ENCODE results near the gene EXOC2. TPM values are rescaled to one million over a fixed set of nuclear protein-coding genes. Genes with fewer than 3 reads are reported as not detected.

EXOC2 gene
- total and polyA plus RNA-seq, 2 of the 13 experiments (the other 11 are each of a cell fraction or from before 2014, with no cell fraction given): 12.6 to 22.9 TPM

- TF ChIP-seq ZFP82 (CRISPR knock-in tag; IDR thresholded peaks at IDR 0.05; ENCODE audit: borderline replicate concordance) (no peak), HOXA5 (CRISPR knock-in tag; IDR thresholded peaks at IDR 0.05) (no peak; the same call in 1 of the 2 replicates), IKZF1 (IDR thresholded peaks at IDR 0.05) (no peak), PAF1 (CRISPR knock-in tag; IDR thresholded peaks at IDR 0.05) (no peak), RFXANK (CRISPR knock-in tag; IDR thresholded peaks at IDR 0.05) (0 out of 2 replicates have a peak, but pooled peaks have one; percentile 64), ZNF138 (CRISPR knock-in tag; IDR thresholded peaks at IDR 0.05; ENCODE audit: low read depth) (peak; percentile 94), KMT2A (CRISPR knock-in tag; IDR thresholded peaks at IDR 0.05) (peak; percentile 100), IKZF4 (CRISPR knock-in tag; IDR thresholded peaks at IDR 0.05; ENCODE audit: borderline replicate concordance, low read depth, not compliant biosample characterization) (peak; percentile 14), ZFX (CRISPR knock-in tag; IDR thresholded peaks at IDR 0.05; ENCODE audit: low read depth) (peak; percentile 99), YEATS4 (CRISPR knock-in tag; IDR thresholded peaks at IDR 0.05; ENCODE audit: borderline replicate concordance) (peak; percentile 99), ZNF251 (CRISPR knock-in tag; IDR thresholded peaks at IDR 0.05) (no peak), ZNF609 (CRISPR knock-in tag; IDR thresholded peaks at IDR 0.05; ENCODE audit: borderline replicate concordance) (no peak; the same call in 1 of the 2 replicates), ZFP1 (CRISPR knock-in tag; IDR thresholded peaks at IDR 0.05) (peak; percentile 56; the same call in 1 of the 2 replicates), POLR2AphosphoS2 (IDR thresholded peaks at IDR 0.05; ENCODE audit: low read depth, low read length) (peak; percentile 100), ATF1 (CRISPR knock-in tag; IDR thresholded peaks at IDR 0.05) (no peak)
- TF ChIP-seq, protein P1, sequence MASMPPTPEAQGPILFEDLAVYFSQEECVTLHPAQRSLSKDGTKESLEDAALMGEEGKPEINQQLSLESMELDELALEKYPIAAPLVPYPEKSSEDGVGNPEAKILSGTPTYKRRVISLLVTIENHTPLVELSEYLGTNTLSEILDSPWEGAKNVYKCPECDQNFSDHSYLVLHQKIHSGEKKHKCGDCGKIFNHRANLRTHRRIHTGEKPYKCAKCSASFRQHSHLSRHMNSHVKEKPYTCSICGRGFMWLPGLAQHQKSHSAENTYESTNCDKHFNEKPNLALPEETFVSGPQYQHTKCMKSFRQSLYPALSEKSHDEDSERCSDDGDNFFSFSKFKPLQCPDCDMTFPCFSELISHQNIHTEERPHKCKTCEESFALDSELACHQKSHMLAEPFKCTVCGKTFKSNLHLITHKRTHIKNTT (CRISPR knock-in tag; IDR thresholded peaks at IDR 0.05): no peak
- TF ChIP-seq, protein P2, sequence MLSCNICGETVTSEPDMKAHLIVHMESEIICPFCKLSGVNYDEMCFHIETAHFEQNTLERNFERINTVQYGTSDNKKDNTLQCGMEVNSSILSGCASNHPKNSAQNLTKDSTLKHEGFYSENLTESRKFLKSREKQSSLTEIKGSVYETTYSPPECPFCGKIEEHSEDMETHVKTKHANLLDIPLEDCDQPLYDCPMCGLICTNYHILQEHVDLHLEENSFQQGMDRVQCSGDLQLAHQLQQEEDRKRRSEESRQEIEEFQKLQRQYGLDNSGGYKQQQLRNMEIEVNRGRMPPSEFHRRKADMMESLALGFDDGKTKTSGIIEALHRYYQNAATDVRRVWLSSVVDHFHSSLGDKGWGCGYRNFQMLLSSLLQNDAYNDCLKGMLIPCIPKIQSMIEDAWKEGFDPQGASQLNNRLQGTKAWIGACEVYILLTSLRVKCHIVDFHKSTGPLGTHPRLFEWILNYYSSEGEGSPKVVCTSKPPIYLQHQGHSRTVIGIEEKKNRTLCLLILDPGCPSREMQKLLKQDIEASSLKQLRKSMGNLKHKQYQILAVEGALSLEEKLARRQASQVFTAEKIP (CRISPR knock-in tag; IDR thresholded peaks at IDR 0.05; ENCODE audit: borderline replicate concordance): no peak
- TF ChIP-seq, protein P3, sequence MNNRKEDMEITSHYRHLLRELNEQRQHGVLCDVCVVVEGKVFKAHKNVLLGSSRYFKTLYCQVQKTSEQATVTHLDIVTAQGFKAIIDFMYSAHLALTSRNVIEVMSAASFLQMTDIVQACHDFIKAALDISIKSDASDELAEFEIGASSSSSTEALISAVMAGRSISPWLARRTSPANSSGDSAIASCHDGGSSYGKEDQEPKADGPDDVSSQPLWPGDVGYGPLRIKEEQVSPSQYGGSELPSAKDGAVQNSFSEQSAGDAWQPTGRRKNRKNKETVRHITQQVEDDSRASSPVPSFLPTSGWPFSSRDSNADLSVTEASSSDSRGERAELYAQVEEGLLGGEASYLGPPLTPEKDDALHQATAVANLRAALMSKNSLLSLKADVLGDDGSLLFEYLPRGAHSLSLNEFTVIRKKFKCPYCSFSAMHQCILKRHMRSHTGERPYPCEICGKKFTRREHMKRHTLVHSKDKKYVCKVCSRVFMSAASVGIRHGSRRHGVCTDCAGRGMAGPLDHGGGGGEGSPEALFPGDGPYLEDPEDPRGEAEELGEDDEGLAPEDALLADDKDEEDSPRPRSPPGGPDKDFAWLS (CRISPR knock-in tag; IDR thresholded peaks at IDR 0.05; ENCODE audit: borderline replicate concordance): 0 out of 2 replicates have a peak, but pooled peaks have one; percentile 23
- TF ChIP-seq, protein P4, sequence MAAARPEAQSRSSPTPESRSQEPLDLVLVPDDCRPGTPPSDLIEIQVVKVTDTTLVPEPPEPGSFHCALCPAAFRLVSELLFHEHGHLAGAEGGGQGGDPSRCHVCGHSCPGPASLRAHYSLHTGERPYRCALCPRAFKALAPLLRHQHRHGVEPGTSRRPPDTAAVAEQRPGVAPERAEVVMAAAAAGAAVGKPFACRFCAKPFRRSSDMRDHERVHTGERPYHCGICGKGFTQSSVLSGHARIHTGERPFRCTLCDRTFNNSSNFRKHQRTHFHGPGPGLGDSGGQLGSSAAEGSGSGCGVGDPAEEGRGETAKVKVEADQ (CRISPR knock-in tag; IDR thresholded peaks at IDR 0.05; ENCODE audit: borderline replicate concordance): no peak; the same call in 1 of the 2 replicates
Measured at GRCh38 chr6:692858-693722, at the start of gene EXOC2 (continued).

Data from HepG2 (cell line).